Stimulated activated CD8-positive, alpha-beta memory T cell treated with anti-CD3 and anti-CD28 coated beads, Interleukin-2, amount 100 ng/mL, for 1 hour (primary cell): ENCODE data around the gene CBX3.
"Not testable (repeated sequence)": the region's sequence is repeated elsewhere in the genome, so short reads cannot be mapped to it uniquely, and the experiment has no call there.

ENCODE experiments used
- DNase-seq, 2 donors: peaks; one replicate each; pipeline ENCODE4 v3.0.0-alpha.2; 2020; ENCODE audit warnings: low read depth in 2 of 2

Gene CBX3

DNA sequence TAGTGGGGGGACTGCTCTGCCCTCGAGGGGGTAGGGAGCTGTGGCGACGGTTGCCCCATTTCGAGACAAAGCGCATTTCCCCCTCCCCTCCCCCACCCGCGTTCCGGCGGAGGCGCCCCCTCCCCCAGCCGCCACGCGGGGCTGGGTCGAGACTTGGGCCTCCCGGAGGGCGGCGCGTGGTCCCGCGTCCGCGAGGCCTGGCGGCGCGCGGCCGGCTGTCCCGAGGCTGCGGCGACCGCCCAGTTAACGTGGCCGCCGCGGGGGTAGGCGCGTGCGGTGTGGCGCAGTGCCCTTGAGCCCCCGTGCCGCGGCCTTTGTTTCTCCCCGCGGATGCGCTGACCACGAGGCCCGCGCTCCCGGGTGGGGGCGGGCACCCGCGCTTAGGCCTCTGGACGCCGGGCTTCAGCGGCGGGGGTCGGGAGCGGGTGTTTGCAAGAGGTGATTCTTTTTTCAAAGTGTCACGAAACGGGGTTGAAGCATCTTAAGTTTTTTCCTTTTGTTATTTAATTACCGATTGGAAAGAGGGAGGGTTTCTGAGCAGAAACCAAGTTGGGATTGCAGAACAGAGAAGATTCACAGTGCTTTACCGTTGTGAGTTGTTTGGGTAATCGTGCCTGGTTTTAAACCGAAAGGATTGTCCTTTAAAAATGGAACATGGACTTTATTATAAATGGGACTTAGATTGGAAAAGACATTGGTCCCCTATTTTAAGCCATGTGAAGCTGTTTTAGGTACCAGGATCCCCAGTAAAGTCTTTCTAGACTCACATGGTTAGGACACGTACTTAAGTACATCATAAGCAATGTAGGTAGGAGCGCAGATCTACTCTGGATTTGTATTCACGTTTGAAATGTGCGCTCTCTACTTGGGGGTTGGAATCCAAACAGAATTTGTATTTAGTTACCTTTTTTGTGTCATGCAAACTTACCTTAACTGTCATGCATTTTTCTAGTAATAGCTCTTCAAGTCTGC, 760 bp downstream of the CBX3 start:
- DNase-seq = peak in 1 of 2 donors; percentile 30

DNA sequence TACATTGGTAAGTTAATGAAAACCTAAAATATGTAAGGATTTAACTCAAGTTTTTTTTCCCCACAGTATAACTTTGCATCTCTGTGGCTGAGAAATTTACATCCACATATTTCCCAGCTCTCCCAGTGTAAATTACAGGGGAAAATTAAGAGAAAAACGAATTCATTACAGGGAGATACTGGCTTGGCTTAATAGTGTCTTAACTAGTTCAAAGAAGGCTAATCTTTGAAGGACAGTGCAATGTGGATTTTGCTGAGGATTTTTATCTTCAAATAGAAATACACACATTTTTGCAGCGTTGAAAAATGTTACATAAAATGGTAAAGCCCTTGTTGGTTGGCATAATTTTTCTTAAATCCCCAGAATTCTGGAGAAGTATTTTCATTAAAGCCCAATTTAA, 1.5 kb downstream of the CBX3 start:
- DNase-seq = no peak

DNA sequence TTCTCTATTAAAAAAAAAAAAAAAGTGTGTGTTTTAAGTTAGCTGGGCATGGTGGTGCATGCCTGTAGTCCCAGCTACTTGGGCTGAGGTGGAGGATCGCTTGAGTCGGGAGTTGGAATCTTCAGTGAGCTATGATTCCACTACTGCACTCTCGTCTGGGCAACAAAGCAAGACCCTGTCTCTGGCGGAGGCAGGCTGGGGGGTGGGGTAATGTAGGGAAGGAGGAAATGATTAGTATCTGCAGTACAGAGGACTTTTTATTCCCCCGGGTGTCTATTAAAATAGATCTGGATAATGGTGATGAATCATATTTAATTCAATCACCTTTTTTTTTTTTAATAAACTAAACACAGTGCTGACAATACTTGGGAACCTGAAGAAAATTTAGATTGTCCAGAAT, 6.5 kb downstream of the CBX3 start:
- DNase-seq = no peak

DNA sequence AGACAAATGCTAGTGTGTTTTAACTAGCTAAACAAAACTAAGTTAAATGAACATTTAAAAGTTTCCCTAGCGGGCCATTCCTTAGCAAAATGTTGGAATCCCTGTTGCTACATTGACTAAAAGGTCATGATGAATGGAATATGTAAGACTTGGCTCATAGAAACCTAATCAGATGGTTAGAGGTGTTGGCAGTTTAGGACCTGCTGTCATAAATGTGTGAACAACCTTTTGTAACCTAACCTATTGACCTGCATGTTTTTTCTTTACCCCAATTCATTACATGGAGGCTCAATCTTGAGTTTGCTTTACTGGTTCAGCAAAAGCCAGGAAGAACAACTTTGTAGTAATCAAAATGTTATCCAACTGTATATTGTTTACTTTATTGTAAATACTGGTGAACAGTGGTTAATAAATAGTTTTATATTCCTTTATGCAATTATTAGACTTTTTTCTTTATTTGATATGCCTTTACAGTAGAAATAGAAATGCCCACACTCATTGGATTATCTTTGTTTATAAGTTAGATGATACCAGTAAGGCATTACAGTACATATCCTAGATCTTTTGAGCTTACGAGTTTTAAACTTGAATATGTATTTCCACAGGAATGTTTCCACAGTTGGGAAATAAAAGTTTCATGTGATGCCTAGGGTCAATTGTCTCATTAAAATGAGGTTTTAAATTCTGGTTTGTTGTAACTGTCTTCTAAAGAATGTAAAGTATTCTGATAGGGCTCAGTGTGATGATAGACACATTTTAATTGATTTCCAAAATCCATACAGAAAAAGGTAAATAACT, 11.6 kb downstream of the CBX3 start:
- no peak for DNase-seq

DNA sequence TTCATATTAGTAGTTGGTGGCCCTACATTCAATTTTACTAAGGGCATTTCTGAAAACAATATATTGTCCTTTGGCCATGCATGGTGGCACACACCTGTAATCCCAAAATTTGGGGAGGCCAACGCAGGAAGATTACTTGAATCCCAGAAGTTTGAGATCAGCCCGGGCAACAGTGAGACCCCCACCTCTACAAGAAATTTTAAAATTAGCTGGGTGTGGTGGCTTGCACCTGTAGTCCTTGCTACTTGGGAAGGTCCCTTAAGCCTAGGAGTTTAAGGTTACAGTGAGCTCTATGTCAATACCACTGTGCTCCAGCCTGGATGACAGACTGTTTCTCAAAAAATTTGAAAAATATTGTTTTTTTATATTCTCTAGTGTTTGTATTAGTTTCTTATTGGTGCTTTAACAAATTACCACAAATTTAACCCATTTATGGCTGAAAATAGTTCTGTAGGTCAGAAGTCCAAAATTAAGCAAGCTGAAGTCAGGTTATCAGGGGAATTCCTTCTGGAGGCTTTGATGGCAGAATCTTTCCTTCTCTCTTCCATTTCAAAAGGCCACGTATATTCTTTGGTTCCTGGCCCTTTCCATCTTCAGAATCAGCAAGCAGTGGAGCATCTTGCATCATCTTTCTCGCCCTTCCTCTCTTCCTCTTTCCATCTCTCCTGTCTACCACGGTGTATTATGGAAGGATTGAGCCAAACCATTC, 12.4 kb downstream of the CBX3 start:
- DNase-seq = no peak

DNA sequence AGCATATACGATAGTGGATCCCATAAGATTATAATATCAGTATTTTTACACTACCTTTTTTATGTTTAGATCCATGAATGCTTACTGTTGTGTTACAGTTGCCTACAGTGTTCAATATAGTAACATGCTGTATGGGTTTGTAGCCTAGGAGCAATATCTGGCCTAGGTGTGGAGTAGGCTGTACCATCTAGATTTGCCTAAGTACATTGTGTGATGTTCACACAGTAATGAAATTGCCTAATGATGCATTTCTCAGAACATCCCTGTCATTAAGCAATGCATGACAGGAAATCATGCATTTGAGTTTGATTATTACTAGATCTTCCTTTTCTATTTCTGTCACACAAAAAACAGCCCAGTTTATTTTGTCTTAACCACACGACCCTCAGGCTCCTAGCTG, 14.5 kb downstream of the CBX3 start:
- DNase-seq = no peak

DNA sequence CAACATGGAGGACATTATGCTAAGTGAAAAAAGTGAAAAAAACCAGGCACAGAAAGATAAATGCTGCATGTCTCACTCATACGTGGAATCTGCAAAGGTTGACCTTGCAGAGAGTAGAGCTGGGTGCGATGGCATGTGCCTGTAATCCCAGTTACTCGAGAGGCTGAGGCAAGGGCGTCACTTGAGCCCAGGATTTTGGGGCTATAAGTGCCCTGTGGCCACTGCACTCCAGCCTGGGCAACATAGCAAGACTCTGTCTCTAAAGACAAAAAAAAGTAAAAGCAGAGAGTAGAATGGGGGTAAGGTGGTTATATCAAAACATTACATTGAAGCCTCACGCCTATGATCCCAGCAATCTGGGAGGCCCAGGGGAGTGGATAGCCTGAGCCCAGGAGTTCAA, 22.8 kb downstream of the CBX3 start:
- no peak for DNase-seq

DNA sequence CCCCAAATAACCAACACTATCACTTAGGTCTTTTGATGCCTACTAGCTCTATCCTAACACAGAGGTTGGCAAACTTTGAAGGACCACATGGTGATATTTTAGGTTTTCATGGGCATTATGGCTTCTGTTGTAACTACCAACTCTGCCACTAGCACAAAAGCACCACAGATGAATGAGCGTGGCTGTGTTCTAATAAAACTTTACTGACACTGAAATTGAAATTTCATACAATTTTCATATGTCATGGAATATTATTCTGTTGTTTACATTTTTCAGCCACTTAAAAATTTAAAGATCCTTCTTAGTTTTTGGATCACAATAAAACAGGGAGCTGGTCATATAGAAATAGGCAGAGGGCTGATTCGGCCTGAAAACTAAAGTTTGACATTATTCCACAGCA, 26.4 kb downstream of the CBX3 start:
- DNase-seq = no peak

DNA sequence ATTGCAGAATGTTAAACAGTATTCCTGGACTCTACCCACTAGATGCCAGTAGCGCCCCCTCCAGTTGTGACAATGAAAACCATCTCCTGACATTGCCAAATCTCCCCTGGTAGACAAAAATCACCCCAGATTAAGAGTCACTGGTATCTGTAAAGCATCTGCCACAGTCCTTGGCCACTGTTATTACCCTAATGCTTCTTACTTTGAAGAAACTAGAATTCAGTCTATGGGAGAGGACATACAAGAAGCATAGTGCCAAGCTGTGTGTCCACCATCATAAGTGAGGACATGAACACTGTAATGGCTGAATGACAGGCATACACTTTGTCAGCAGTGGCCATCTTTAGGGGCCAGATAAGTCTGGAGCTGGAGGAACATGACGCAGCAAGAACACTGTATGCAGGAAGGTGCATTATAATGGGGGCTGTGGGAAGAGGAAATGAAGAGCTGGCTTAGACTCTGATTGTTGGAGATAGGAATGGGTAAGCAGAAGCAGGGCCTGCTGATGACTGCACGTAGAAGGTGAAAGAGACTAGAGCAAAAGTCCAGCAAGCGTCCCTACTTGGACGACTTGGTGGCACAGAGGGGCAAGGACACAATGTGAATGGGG, 32.5 kb downstream of the CBX3 start:
- no peak for DNase-seq

DNA sequence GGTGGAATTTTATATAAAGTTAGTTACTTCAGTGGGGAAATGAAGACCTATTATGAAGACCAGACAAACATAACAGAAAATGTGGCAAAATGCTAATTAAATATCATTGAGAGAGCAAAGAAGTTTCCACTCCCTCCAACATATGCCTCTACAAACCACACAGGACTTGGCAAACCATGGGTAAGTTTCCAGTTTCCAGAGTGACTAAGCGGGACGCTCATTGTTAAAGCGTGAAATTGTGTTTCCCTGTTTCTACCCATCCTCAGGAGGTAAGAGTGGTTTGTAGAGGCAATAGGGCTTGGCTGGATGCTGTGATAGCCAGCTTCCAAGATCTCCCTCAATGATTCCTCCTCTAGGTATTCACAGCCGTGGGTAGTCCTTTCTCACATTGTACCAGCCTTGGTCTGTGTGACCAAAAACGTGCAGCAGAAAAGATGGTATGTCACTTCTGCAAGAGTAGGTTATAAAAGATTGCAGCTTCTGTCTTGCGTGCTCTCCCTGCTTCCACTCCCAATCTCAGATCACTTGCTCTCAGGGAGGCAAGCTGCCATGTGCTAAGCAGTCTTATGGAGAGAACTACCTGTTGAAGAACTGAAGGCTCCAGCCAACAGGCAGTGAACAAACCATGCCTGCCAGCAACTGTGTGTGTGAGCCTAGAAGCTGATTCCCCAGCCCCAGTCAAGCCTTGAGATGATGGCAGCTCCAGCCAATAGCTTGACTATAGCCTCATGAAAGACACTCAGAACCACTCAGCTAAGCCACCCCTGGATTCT, 35.7 kb downstream of the CBX3 start:
- DNase-seq = no peak

DNA sequence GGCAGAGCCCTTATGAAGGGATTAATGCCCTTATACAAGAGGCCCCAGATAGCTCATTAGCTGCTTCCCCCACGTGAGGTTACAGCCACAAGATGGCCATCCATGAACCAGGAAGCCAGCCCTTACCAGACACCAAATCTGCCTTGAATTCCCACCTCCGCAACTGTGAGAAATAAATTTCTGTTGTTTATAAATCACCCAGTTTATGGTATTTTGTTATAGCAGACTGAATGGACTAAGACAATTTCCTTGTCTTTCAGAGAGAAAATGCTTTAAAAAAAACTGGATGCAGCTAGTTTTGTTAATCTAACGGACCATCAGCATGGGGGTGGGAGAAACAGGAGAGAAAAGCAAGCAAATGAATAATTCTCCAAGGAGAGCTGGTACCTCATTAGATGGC, 36.5 kb downstream of the CBX3 start:
- no peak for DNase-seq

DNA sequence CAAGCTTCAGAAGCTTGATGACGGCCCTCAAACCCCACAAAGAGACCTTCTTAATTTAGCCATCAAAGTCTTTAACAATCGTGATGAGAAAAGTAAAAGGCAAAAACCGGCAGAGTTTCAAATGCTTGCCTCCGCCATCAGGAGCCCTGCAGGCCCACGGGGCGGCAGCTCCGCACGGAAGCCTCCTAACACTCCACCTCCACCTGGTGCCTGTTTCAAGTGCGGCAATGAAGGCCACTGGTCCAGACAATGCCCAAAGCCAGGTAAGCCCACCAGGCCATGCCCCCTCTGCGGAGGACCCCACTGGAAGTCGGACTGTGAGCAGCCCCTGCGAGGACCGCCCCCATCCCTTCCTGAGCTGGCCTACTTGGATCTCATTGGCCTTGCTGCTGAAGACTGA, 43.6 kb downstream of the CBX3 start:
- DNase-seq = no peak

DNA sequence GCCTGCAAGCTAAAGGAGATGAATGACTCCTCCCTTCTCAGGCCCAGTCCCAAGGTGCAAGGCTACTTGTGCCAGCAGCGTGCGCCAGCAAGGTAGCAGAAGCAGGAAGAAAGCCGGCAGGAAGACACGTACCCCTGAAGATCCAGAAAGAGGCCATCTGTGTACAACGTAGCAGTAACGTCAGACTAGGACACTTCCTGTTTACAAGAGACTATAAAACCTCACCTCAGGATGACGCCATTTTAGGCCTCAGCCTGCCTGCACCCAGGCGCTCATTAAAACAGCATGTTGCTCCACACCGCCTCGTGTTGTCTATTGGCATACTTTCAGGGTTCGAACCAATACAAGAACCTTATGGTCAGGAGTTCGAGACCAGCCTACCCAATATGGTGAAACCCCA, 48.7 kb downstream of the CBX3 start:
- no peak for DNase-seq

DNA sequence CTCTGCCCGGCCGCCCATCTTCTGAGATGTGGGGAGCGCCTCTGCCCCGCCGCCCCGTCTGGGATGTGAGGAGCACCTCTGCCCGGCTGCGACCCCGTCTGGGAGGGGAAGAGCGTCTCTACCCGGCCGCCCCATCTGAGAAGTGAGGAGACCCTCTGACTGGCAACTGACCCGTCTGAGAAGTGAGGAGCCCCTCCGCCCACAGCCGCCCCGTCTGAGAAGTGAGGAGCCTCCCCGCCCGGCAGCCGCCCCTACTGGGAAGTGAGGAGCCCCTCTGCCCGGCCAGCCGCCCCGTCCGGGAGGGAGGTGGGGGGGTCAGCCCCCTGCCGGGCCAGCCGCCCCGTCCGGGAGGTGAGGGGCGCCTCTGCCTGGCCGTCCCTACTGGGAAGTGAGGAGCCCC, 60.3 kb downstream of the CBX3 start:
- not testable (repeated sequence) for DNase-seq
